ENCODE data around the gene PRR30.
"Not testable (repeated sequence)": the region's sequence is repeated elsewhere in the genome, so short reads cannot be mapped to it uniquely, and the experiment has no call there.

Gene PRR30

DNA sequence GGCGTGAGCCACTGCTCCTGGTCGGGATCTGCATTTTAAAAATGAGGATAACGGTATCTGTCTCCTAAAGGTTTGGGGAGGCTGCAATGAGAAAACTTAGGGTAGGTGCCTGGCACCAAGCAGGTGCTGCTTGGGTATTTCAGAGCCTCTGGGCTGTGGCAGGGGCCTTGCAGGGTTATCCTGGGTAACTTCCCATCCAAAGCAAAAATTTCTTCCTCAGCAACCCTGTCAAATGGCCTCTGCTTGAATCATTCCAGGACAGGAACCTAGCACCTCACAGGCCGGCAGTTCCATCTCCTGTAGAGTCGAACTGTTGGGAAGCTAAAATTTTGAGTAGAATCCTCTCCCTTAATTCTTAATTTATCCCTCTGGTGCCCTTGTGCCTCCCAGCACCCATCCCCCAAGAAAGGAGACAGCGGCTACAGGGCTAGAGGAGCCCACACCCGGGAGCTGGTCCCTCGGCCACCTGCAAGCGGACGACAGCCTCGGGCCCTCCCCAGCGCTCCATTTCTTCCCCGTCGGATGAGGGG, 21.1 kb downstream of the PRR30 start:
- DNase-seq (ENCODE audit: extremely low spot score) = no peak
- CTCF ChIA-PET = no interaction called here
- no peak for TF ChIP-seq CTCF (IDR thresholded peaks at IDR 0.05; ENCODE audit: control extremely low read depth, extremely low read depth, low read depth, missing control alignments)
- POLR2A ChIA-PET = no interaction called here

DNA sequence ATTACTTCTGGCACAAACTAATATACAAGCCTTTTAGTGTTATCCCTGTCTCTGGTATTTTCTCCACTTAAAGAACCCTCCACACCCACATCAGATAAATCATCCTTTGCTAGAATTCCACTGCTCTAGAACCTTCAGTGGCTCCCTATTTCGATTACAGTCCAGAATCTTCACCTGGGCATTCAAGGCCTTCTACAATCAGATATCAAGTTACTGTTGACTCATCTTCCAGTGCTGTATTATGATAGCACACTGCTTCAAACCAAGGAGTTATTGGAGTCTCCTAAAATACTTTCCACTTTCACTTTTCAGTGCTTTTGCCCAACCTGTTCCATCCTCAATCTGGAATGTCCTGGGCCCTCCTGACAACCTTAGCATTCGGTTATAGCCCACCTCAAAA, 23.7 kb downstream of the PRR30 start:
- ChIA-PET POLR2A (no interaction called here), CTCF (interaction anchor here (1.0 to 2.9 kb wide), 3 partner anchors 8 to 187 kb away, joined by 4 to 8 read pairs (median 5); partner anchors contain the start of gene ABHD1)
- DNase-seq (ENCODE audit: extremely low spot score) = no peak
- TF ChIP-seq CTCF (IDR thresholded peaks at IDR 0.05; ENCODE audit: control extremely low read depth, extremely low read depth, low read depth, missing control alignments) = no peak

- POLR2A ChIA-PET; DNase-seq (ENCODE audit: extremely low spot score): not testable (repeated sequence)
- CTCF ChIA-PET = interaction anchor here (0.8 to 1.9 kb wide), 13 partner anchors 10 to 182 kb away, joined by 3 to 9 read pairs (median 4); partner anchors contain the start of gene TRIM54
These were observed 27.7 kb downstream of the PRR30 start for GRCh38 chr2:27111392-27112078.

DNA sequence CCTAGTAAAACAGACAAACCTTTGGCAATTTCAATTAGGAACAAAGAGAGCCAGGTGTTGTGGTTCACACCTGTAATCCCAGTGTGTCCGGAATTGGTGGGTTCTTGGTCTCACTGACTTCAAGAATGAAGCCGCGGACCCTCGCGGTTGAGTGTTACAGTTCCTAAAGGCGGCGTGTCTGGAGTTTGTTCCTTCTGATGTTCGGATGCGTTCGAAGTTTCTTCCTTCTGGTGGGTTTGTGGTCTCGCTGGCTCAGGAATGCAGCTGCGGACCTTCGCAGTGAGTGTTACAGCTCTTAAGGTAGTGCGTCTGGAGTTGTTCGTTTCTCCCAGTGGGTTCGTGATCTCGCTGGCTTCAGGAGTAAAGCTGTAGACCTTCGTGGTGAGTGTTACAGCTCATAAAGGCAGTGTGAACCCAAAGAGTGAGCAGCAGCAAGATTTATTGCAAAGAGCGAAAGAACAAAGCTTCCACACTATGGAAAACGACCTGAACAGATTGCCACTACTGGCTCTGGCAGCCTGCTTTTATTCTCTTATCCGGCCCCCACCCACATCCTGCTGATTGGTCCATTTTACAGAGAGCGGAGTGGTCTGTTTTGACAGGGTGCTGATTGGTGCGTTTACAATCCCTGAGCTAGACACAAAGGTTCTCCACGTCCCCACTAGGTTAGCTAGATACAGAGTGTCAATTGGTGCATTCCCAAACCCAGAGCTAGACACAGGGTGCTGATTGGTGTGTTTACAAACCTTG, 28.4 kb downstream of the PRR30 start:
- CTCF ChIA-PET = interaction anchor here (1.2 to 1.9 kb wide), 8 partner anchors 9 to 183 kb away, joined by 3 to 9 read pairs (median 4); no protein-coding TSS in a partner anchor
- POLR2A ChIA-PET; DNase-seq (ENCODE audit: extremely low spot score): not testable (repeated sequence)

DNA sequence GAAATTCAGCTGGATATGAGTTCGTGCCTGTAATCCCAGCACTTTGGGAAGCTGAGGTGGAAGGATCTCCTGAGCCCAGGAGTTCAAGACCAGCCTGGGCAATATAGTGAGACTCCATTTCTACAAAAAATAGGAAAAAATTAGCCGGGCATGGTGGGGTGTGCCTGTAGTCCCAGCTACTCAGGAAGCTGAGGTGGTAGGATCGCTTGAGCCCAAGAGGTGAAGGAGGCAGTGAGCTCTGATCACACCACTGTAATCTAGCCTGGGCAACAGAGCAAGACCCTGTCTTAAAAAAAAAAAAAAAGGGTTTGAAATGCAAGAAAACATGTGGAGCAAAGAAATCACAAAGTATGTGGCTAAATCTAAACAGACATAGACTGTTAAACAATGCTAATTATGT, 30.1 kb downstream of the PRR30 start:
- no peak for TF ChIP-seq CTCF (IDR thresholded peaks at IDR 0.05; ENCODE audit: control extremely low read depth, extremely low read depth, low read depth, missing control alignments)
- ChIA-PET CTCF (interaction anchor here (1.3 to 3.2 kb wide), 4 partner anchors 11 to 194 kb away, joined by 3 to 16 read pairs (median 6); partner anchors contain the start of gene TRIM54), POLR2A (no interaction called here)
- no peak for DNase-seq (ENCODE audit: extremely low spot score)

- ChIA-PET CTCF (interaction anchor here (1.5 to 3.2 kb wide), 4 partner anchors 9 to 172 kb away, joined by 4 to 16 read pairs (median 6); partner anchors contain the start of gene TRIM54), POLR2A (no interaction called here)
- TF ChIP-seq CTCF (IDR thresholded peaks at IDR 0.05; ENCODE audit: control extremely low read depth, extremely low read depth, low read depth, missing control alignments) = no peak
- DNase-seq (ENCODE audit: extremely low spot score) = no peak
These were observed 31.0 kb downstream of the PRR30 start for GRCh38 chr2:27108221-27108620.

DNA sequence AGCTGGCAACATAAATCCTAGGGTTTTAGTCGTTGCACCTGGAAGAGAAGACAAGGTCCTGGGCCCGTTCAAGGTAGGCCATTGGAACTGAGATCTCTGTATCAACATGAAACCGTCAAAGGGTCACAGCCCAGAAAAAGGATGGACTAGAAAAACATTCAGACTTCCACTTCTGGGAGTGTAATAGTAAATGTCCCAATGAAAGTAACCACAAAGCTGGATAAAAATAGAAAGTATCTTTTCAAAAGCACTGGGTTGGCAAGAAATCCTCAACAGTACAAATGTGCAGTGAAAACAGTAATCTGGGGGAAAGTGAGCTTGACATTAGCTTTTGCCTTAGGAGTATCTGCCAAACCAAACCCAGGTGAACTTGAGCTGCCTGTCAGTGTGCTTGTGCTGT, 33.2 kb downstream of the PRR30 start:
- CTCF ChIA-PET = interaction anchor here (0.9 to 2.2 kb wide), 8 partner anchors 10 to 196 kb away, joined by 3 to 15 read pairs (median 4); no protein-coding TSS in a partner anchor
- DNase-seq (ENCODE audit: extremely low spot score) = no peak
- TF ChIP-seq CTCF (IDR thresholded peaks at IDR 0.05; ENCODE audit: control extremely low read depth, extremely low read depth, low read depth, missing control alignments) = no peak
- POLR2A ChIA-PET = interaction anchor here (0.6 kb wide), 1 partner anchor 21 kb away, joined by 5 read pairs; no protein-coding TSS in a partner anchor
